ENCODE data around the gene FRY. TPM values are rescaled to one million over a fixed set of nuclear protein-coding genes. Genes with fewer than 3 reads are reported as not detected.

The FRY gene
- total RNA-seq, 1 experiment from 2014 or later = 5.3 TPM

DNA sequence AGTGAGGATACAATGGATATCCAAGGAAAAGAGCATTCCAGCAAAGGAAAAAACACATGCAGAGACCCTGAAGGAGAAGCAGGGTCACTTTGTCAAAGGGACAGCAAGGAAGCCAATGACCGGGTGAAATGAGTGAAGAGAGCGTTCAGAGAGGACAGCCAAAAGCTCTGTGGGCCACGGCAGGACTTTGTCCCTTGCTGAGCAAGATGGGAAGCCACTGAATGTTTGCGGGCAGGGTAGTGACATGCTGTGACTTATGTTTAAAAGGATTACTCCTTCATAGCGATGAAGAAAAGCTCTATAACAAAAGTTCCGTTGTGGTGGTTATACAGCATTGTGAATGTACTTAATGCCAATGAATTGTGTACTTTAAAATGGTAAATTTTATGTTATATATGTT lies 267.1 kb downstream of the FRY start (continued):
- TF ChIP-seq, protein P1, sequence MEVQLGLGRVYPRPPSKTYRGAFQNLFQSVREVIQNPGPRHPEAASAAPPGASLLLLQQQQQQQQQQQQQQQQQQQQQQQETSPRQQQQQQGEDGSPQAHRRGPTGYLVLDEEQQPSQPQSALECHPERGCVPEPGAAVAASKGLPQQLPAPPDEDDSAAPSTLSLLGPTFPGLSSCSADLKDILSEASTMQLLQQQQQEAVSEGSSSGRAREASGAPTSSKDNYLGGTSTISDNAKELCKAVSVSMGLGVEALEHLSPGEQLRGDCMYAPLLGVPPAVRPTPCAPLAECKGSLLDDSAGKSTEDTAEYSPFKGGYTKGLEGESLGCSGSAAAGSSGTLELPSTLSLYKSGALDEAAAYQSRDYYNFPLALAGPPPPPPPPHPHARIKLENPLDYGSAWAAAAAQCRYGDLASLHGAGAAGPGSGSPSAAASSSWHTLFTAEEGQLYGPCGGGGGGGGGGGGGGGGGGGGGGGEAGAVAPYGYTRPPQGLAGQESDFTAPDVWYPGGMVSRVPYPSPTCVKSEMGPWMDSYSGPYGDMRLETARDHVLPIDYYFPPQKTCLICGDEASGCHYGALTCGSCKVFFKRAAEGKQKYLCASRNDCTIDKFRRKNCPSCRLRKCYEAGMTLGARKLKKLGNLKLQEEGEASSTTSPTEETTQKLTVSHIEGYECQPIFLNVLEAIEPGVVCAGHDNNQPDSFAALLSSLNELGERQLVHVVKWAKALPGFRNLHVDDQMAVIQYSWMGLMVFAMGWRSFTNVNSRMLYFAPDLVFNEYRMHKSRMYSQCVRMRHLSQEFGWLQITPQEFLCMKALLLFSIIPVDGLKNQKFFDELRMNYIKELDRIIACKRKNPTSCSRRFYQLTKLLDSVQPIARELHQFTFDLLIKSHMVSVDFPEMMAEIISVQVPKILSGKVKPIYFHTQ (CRISPR knock-in tag; IDR thresholded peaks at IDR 0.05) = no peak
- no peak for TF ChIP-seq CBFB (CRISPR knock-in tag; IDR thresholded peaks at IDR 0.05; ENCODE audit: low read depth)
- TF ChIP-seq NFATC4 (CRISPR knock-in tag; IDR thresholded peaks at IDR 0.05) = no peak
- TF ChIP-seq ZNF232 (CRISPR knock-in tag; IDR thresholded peaks at IDR 0.05) = no peak
- TF ChIP-seq SMAD3 (CRISPR knock-in tag; IDR thresholded peaks at IDR 0.05; ENCODE audit: borderline replicate concordance) = no peak
- TF ChIP-seq, protein P2, sequence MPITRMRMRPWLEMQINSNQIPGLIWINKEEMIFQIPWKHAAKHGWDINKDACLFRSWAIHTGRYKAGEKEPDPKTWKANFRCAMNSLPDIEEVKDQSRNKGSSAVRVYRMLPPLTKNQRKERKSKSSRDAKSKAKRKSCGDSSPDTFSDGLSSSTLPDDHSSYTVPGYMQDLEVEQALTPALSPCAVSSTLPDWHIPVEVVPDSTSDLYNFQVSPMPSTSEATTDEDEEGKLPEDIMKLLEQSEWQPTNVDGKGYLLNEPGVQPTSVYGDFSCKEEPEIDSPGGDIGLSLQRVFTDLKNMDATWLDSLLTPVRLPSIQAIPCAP (CRISPR knock-in tag; IDR thresholded peaks at IDR 0.05) = no peak

- CTCF ChIA-PET = interaction anchor here (1.1 kb wide), 1 partner anchor 135 kb away, joined by 3 read pairs; no protein-coding TSS in a partner anchor
- ATAC-seq = no peak
Measured at GRCh38 chr13:32299893-32300292, 268.3 kb downstream of the FRY start.

DNA sequence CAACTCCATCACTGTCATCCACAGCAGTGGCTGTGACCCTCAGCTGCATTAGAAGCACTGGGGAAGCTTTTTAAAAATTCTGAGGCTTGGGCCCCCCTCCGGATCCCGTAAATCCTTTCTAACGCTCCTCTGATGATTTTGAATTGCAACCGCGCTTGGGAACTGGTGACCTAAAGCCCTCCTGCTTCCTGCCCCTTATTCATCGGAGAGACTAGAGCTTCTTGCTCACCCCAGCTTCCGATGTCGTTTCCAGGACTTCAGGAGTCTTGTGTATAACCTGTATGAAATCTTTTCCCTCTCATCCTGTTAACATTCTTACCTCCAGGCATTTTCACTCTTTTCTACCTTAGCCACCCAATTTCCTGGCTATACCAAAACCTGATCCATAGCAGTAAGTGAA lies 268.8 kb downstream of the FRY start:
- POLR2A ChIA-PET = no interaction called here
- H3K4me1 Mint-ChIP-seq = no peaks in the 10 kb centered on the region
- DNase-seq (ENCODE audit: low spot score) (no peak), ATAC-seq (no peak; the same call in 1 of the 2 replicates)
- no peaks in the 10 kb centered on the region for H3K36me3 Mint-ChIP-seq
- no peaks in the 10 kb centered on the region for H3K27me3 Mint-ChIP-seq (ENCODE audit: low read depth)
- H3K9me3 Mint-ChIP-seq = no peaks in the 10 kb centered on the region
- no peak overlapping the region for H3K27ac Mint-ChIP-seq
- CTCF ChIA-PET = interaction anchor here (1.1 kb wide), 1 partner anchor 136 kb away, joined by 3 read pairs; no protein-coding TSS in a partner anchor
- no peak overlapping the region for H3K4me3 Mint-ChIP-seq
- TF ChIP-seq, protein P3, sequence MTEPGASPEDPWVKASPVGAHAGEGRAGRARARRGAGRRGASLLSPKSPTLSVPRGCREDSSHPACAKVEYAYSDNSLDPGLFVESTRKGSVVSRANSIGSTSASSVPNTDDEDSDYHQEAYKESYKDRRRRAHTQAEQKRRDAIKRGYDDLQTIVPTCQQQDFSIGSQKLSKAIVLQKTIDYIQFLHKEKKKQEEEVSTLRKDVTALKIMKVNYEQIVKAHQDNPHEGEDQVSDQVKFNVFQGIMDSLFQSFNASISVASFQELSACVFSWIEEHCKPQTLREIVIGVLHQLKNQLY (CRISPR knock-in tag; IDR thresholded peaks at IDR 0.05) = no peak
- TF ChIP-seq, protein P1 (CRISPR knock-in tag; IDR thresholded peaks at IDR 0.05) = no peak
- TF ChIP-seq CBFB (CRISPR knock-in tag; IDR thresholded peaks at IDR 0.05; ENCODE audit: low read depth) (no peak), E2F4 (CRISPR knock-in tag; IDR thresholded peaks at IDR 0.05; ENCODE audit: borderline replicate concordance, low read depth) (no peak), E2F1 (CRISPR knock-in tag; IDR thresholded peaks at IDR 0.05) (no peak)

More at GRCh38 chr13:32299893-32300292, 268.3 kb downstream of the FRY start:
- Mint-ChIP-seq H3K4me3 (no peak overlapping the region), H3K27me3 (ENCODE audit: low read depth) (no peaks in the 10 kb centered on the region), H3K9me3 (no peaks in the 10 kb centered on the region), H3K36me3 (no peaks in the 10 kb centered on the region), H3K4me1 (no peaks in the 10 kb centered on the region), H3K27ac (no peak overlapping the region)
- no peak for DNase-seq (ENCODE audit: low spot score)
- POLR2A ChIA-PET = no interaction called here
- TF ChIP-seq ERG (CRISPR knock-in tag; IDR thresholded peaks at IDR 0.05) (no peak), EMX1 (CRISPR knock-in tag; IDR thresholded peaks at IDR 0.05) (no peak), HMGA2 (CRISPR knock-in tag; IDR thresholded peaks at IDR 0.05) (no peak), TEAD1 (CRISPR knock-in tag; IDR thresholded peaks at IDR 0.05) (no peak), NFYB (CRISPR knock-in tag; conservative IDR thresholded peaks at IDR 0.05; ENCODE audit: low read depth) (no peak), NR1H2 (CRISPR knock-in tag; IDR thresholded peaks at IDR 0.05) (no peak), ZNF219 (CRISPR knock-in tag; IDR thresholded peaks at IDR 0.05; ENCODE audit: borderline replicate concordance) (no peak), NR3C1 (CRISPR knock-in tag; conservative IDR thresholded peaks at IDR 0.05; ENCODE audit: low read depth) (no peak), ZNF396 (CRISPR knock-in tag; IDR thresholded peaks at IDR 0.05; ENCODE audit: borderline replicate concordance) (no peak), SP1 (CRISPR knock-in tag; conservative IDR thresholded peaks at IDR 0.05) (no peak), FOXK1 (CRISPR knock-in tag; IDR thresholded peaks at IDR 0.05) (no peak), NFATC4 (CRISPR knock-in tag; IDR thresholded peaks at IDR 0.05) (no peak), USF1 (CRISPR knock-in tag; IDR thresholded peaks at IDR 0.05) (no peak), OVOL2 (CRISPR knock-in tag; IDR thresholded peaks at IDR 0.05; ENCODE audit: borderline replicate concordance) (no peak)
- TF ChIP-seq, protein P4, sequence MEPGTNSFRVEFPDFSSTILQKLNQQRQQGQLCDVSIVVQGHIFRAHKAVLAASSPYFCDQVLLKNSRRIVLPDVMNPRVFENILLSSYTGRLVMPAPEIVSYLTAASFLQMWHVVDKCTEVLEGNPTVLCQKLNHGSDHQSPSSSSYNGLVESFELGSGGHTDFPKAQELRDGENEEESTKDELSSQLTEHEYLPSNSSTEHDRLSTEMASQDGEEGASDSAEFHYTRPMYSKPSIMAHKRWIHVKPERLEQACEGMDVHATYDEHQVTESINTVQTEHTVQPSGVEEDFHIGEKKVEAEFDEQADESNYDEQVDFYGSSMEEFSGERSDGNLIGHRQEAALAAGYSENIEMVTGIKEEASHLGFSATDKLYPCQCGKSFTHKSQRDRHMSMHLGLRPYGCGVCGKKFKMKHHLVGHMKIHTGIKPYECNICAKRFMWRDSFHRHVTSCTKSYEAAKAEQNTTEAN (CRISPR knock-in tag; IDR thresholded peaks at IDR 0.05) = no peak

All from WTC11 (cell line).